Naive thymus-derived CD4-positive, alpha-beta T cell (primary cell): Measurements from ENCODE around the gene AP1B1. TPM values are rescaled to one million over a fixed set of nuclear protein-coding genes. Genes with fewer than 3 reads are reported as not detected.
"Not testable (repeated sequence)": the region's sequence is repeated elsewhere in the genome, so short reads cannot be mapped to it uniquely, and the experiment has no call there.

Experiments
- ATAC-seq: fragments of 150-1000 bp; cut with Tn5 transposase; 2 replicates; pipeline ENCODE4 v1.10.0; 2021; ENCODE audit warnings: mild to moderate bottlenecking, moderate library complexity
- CTCF ChIA-PET: fragments of 350-600 bp; sonication (Branson Sonifier 250); formaldehyde crosslinking; loops from one replicate; lab custom pipeline; 2021; ENCODE audit warnings: antibody characterized with exemption; lab: Charles Lee
- POLR2A ChIA-PET: fragments of 350-600 bp; sonication (Branson Sonifier 250); formaldehyde crosslinking; loops from one replicate; lab custom pipeline; 2021; ENCODE audit warnings: antibody characterized with exemption, inconsistent platforms; lab: Charles Lee
- DNase-seq, 9 donors: peaks; one replicate each; pipeline versions ENCODE4 v3.0.0 to v3.0.0-alpha.2; 2020 to 2022; ENCODE audit warnings: mixed read lengths in 1 of 9
- H3K27ac ChIP-seq: one replicate; pipeline ENCODE4 v1.7.0; 2013; ENCODE audit warnings: mild to moderate bottlenecking, low read depth, low read length, moderate library complexity
- H3K27me3 ChIP-seq, 2 donors: one replicate each; pipeline ENCODE4 v1.7.0; 2013; ENCODE audit warnings: low read length in 2 of 2, mild to moderate bottlenecking in 2 of 2, moderate library complexity in 2 of 2; ENCODE audit not compliant: control insufficient read depth in 2 of 2, insufficient read depth in 2 of 2
- H3K36me3 ChIP-seq, 3 experiments: 1 replicate in 2 of 3; 2 replicates in 1 of 3; pipeline ENCODE4 v1.7.0; 2013; ENCODE audit warnings: low read length in 3 of 3, mild to moderate bottlenecking in 3 of 3, moderate library complexity in 1 of 3; ENCODE audit not compliant: insufficient read depth in 3 of 3, control insufficient read depth in 2 of 3
- H3K4me1 ChIP-seq, 2 donors: one replicate each; pipeline ENCODE4 v1.7.0; 2013; ENCODE audit warnings: low read length in 2 of 2, mild to moderate bottlenecking in 2 of 2, moderate library complexity in 1 of 2; ENCODE audit not compliant: control insufficient read depth in 2 of 2, insufficient read depth in 2 of 2
- H3K4me3 ChIP-seq: 2 replicates; pipeline ENCODE4 v1.7.0; 2013; ENCODE audit warnings: mild to moderate bottlenecking, low read length
- H3K9me3 ChIP-seq, 3 experiments: 1 replicate in 2 of 3; 2 replicates in 1 of 3; pipeline ENCODE4 v1.7.0; 2013; ENCODE audit warnings: low read length in 3 of 3; ENCODE audit not compliant: control insufficient read depth in 2 of 3
- H3K27ac Mint-ChIP-seq, 9 donors: one replicate each; pipeline ENCODE4 v1.8.0; 2020 to 2022; ENCODE audit warnings: mixed read lengths in 9 of 9, mild to moderate bottlenecking in 8 of 9, moderate library complexity in 5 of 9, inconsistent platforms in 2 of 9
- H3K27me3 Mint-ChIP-seq, 5 donors: one replicate each; pipeline ENCODE4 v1.8.0; 2021 to 2022; ENCODE audit warnings: mixed read lengths in 5 of 5, mild to moderate bottlenecking in 1 of 5
- H3K36me3 Mint-ChIP-seq, 5 donors: one replicate each; pipeline ENCODE4 v1.8.0; 2020 to 2022; ENCODE audit warnings: mixed read lengths in 5 of 5, mild to moderate bottlenecking in 3 of 5, inconsistent platforms in 1 of 5
- H3K4me1 Mint-ChIP-seq, 7 donors: one replicate each; pipeline ENCODE4 v1.8.0; 2020 to 2022; ENCODE audit warnings: mixed read lengths in 7 of 7, mild to moderate bottlenecking in 3 of 7, inconsistent platforms in 1 of 7
- H3K4me3 Mint-ChIP-seq, 10 donors: one replicate each; pipeline ENCODE4 v1.8.0; 2020 to 2022; ENCODE audit warnings: mild to moderate bottlenecking in 10 of 10, mixed read lengths in 10 of 10, moderate library complexity in 6 of 10, inconsistent platforms in 2 of 10
- H3K9me3 Mint-ChIP-seq, 11 donors: one replicate each; pipeline ENCODE4 v1.8.0; 2020 to 2022; ENCODE audit warnings: mixed read lengths in 11 of 11, mild to moderate bottlenecking in 4 of 11, inconsistent platforms in 1 of 11, moderate library complexity in 1 of 11
- intact Hi-C, 2 donors: fragments of 100-400 bp; cut with micrococcal nuclease; formaldehyde crosslinking; loops; one replicate each; pipeline ENCODE4 v1.15.1; 2023
- polyA plus RNA-seq, 2 donors: library from polyadenylated mRNA; unstranded; fragments of 300-500 nt; fragmentation: Illumina TruSeq; gene quantifications; one replicate each; pipeline ENCODE4 v1.2.3, GENCODE V29; 2021
- total RNA-seq, 6 experiments: library from RNA in 5 of 6; stranded (reverse) in 5 of 6; gene quantifications; 1 replicate in 5 of 6; 2 replicates in 1 of 6; pipeline ENCODE4 v1.2.3 and lab custom pipeline; 2021 to 2026

AP1B1 gene
- total and polyA plus RNA-seq, 7 experiments from 2014 or later: 15.0 to 77.7 (median 38.9) TPM

- H3K4me3 ChIP-seq, DNase-seq, H3K4me3 Mint-ChIP-seq, H3K36me3 Mint-ChIP-seq, intact Hi-C loops, ATAC-seq, H3K4me1 Mint-ChIP-seq, H3K36me3 ChIP-seq, H3K27ac ChIP-seq, H3K27me3 ChIP-seq, CTCF ChIA-PET, H3K9me3 ChIP-seq, H3K4me1 ChIP-seq, H3K9me3 Mint-ChIP-seq, H3K27ac Mint-ChIP-seq, POLR2A ChIA-PET: not testable (repeated sequence)
- H3K27me3 Mint-ChIP-seq: peaks cover 0 to 28% (median 12%) of the 10 kb centered on the region in 5 donors
Measured at GRCh38 chr22:29401538-29401937, 13.2 kb upstream of the AP1B1 start.

GRCh38 chr22:29400576-29400975 lies 12.2 kb upstream of the AP1B1 start:
- Mint-ChIP-seq H3K27me3 (peaks cover 0 to 28% (median 12%) of the 10 kb centered on the region in 5 donors), H3K9me3 (no peaks in the 10 kb centered on the region), H3K4me3 (no peak overlapping the region), H3K36me3 (no peaks in the 10 kb centered on the region), H3K27ac (no peak overlapping the region), H3K4me1 (peaks cover 0 to 3% (median 0%) of the 10 kb centered on the region in 7 donors)
- H3K9me3 ChIP-seq: no peaks in the 10 kb centered on the region
- ChIA-PET CTCF (no interaction called here), POLR2A (no interaction called here)
- ATAC-seq: no peak
- H3K4me1 ChIP-seq: no peaks in the 10 kb centered on the region
- H3K4me3 ChIP-seq: no peak overlapping the region
- H3K36me3 ChIP-seq: no peaks in the 10 kb centered on the region
- no peak overlapping the region for H3K27ac ChIP-seq
- DNase-seq: no peak
- intact Hi-C loops: no loop called here
- H3K27me3 ChIP-seq: no peaks in the 10 kb centered on the region

GRCh38 chr22:29397791-29398190 lies 9.4 kb upstream of the AP1B1 start:
- CTCF ChIA-PET: no interaction called here
- ATAC-seq: no peak
- H3K9me3 Mint-ChIP-seq: no peaks in the 10 kb centered on the region
- H3K27ac Mint-ChIP-seq: no peak overlapping the region
- H3K4me1 Mint-ChIP-seq: peaks cover 5 to 12% (median 7%) of the 10 kb centered on the region in 7 donors
- no peaks in the 10 kb centered on the region for H3K36me3 Mint-ChIP-seq
- Histone ChIP-seq H3K9me3 (no peaks in the 10 kb centered on the region), H3K36me3 (no peaks in the 10 kb centered on the region), H3K4me3 (no peak overlapping the region), H3K27me3 (no peaks in the 10 kb centered on the region), H3K4me1 (no peaks in the 10 kb centered on the region), H3K27ac (no peak overlapping the region)
- H3K4me3 Mint-ChIP-seq: no peak overlapping the region
- intact Hi-C loops: loop anchor here (5.0 kb wide), 3 partner anchors 110 to 690 kb away; partner anchors contain the start of gene NIPSNAP1 (in 1 of the 2)
- POLR2A ChIA-PET: no interaction called here
- no peak for DNase-seq
- peaks cover 0 to 20% (median 11%) of the 10 kb centered on the region in 5 donors for H3K27me3 Mint-ChIP-seq

- intact Hi-C loops: loop anchor here (5.0 kb wide), 3 partner anchors 111 to 691 kb away; partner anchors contain the start of gene NIPSNAP1 (in 1 of the 2)
- H3K4me3 ChIP-seq: no peak overlapping the region
- H3K36me3 ChIP-seq: no peaks in the 10 kb centered on the region
- no peak overlapping the region for H3K27ac ChIP-seq
- H3K4me1 ChIP-seq: no peaks in the 10 kb centered on the region
- Mint-ChIP-seq H3K4me3 (no peak overlapping the region), H3K4me1 (peaks cover 7 to 18% (median 8%) of the 10 kb centered on the region in 7 donors), H3K27ac (no peak overlapping the region), H3K9me3 (no peaks in the 10 kb centered on the region), H3K36me3 (no peaks in the 10 kb centered on the region), H3K27me3 (peaks cover 0 to 9% (median 0%) of the 10 kb centered on the region in 5 donors)
- ChIA-PET POLR2A (no interaction called here), CTCF (interaction anchor here (2.5 kb wide), 1 partner anchor 129 kb away, joined by 12 read pairs; no protein-coding TSS in a partner anchor)
- no peaks in the 10 kb centered on the region for H3K9me3 ChIP-seq
- no peaks in the 10 kb centered on the region for H3K27me3 ChIP-seq
- no peak for ATAC-seq
- no peak for DNase-seq
Measured at GRCh38 chr22:29396126-29396525, 7.8 kb upstream of the AP1B1 start.

- Mint-ChIP-seq H3K27ac (peak overlapping the region in 2 of 9 donors; percentile 38 to 52), H3K4me3 (peak overlapping the region in 1 of 10 donors; percentile 23), H3K36me3 (no peaks in the 10 kb centered on the region), H3K27me3 (no peaks in the 10 kb centered on the region), H3K4me1 (peaks cover 7 to 19% (median 8%) of the 10 kb centered on the region in 7 donors), H3K9me3 (no peaks in the 10 kb centered on the region)
- no peaks in the 10 kb centered on the region for H3K27me3 ChIP-seq
- H3K27ac ChIP-seq: no peak overlapping the region
- H3K9me3 ChIP-seq: no peaks in the 10 kb centered on the region
- DNase-seq (peak; percentile 43 to 70 (median 64)), ATAC-seq (peak; percentile 98)
- ChIA-PET POLR2A (interaction anchor here (0.7 kb wide), 1 partner anchor 9 kb away, joined by 4 read pairs; no protein-coding TSS in a partner anchor), CTCF (interaction anchor here (2.5 kb wide), 1 partner anchor 130 kb away, joined by 12 read pairs; no protein-coding TSS in a partner anchor)
- H3K4me1 ChIP-seq: no peaks in the 10 kb centered on the region
- no peaks in the 10 kb centered on the region for H3K36me3 ChIP-seq
- intact Hi-C loops: loop anchor here (1.0 to 5.0 kb wide), 9 partner anchors 20 to 694 kb away; partner anchors contain the start of genes NIPSNAP1 (in 2 of the 2) and THOC5 (in 1 of the 2)
- no peak overlapping the region for H3K4me3 ChIP-seq
Measured at GRCh38 chr22:29394931-29395581, 6.7 kb upstream of the AP1B1 start.

GRCh38 chr22:29393019-29393608 lies 4.7 kb upstream of the AP1B1 start:
- H3K27me3 ChIP-seq: no peaks in the 10 kb centered on the region
- Mint-ChIP-seq H3K27ac (no peak overlapping the region), H3K27me3 (no peaks in the 10 kb centered on the region), H3K36me3 (no peaks in the 10 kb centered on the region), H3K9me3 (no peaks in the 10 kb centered on the region), H3K4me3 (no peak overlapping the region), H3K4me1 (peaks cover 11 to 19% (median 16%) of the 10 kb centered on the region in 7 donors)
- no peaks in the 10 kb centered on the region for H3K36me3 ChIP-seq
- no peak overlapping the region for H3K27ac ChIP-seq
- peaks cover 6 to 7% of the 10 kb centered on the region in 2 donors for H3K4me1 ChIP-seq
- H3K4me3 ChIP-seq: no peak overlapping the region
- ChIA-PET POLR2A (no interaction called here), CTCF (interaction anchor here (0.6 to 0.9 kb wide), 2 partner anchors 8 to 131 kb away, joined by 4 read pairs; no protein-coding TSS in a partner anchor)
- no peak for DNase-seq
- no peaks in the 10 kb centered on the region for H3K9me3 ChIP-seq
- no peak for ATAC-seq
- intact Hi-C loops: no loop called here
